GM15510 (cell line): Measurements from ENCODE around the gene RPA3.

Experiments used
- POLR2A ChIP-seq: IDR thresholded peaks from 3 replicates; pipeline ENCODE4 v1.6.1; 2011; ENCODE audit warnings: borderline replicate concordance; ENCODE audit not compliant: insufficient read length; ENCODE audit errors: extremely low read depth

The RPA3 gene

DNA sequence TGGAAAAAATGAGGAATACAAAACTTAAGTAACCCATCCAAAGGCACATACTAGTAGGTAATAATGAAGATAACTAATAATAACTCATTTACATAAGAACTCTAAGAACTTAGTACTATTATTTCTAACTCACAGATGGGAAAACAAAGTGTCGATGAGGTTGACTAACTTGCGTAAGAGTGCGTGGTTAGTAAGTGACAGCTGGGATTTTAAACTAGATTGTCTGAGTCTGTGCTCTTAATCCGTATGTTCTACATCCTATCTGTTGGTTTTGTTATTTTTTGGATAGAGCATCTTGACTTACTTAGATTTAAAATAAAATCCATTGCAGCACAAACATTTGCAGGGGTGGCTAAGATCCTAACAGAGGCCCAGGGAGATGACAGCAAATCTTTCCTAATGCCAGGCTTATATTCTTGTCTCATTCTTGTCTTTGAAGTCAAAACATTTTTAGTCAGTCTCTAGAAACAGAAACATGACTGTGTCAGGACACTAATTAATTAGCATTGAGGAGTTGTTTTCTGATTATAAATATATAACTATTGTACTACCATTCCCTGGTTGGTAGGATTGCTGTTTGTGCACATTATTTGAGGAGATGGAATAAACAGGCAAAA lies 11.7 kb downstream of the RPA3 start:
- TF ChIP-seq POLR2A, result no peak

- TF ChIP-seq POLR2A, result no peak
Measured at GRCh38 chr7:7706101-7706511, 12.3 kb downstream of the RPA3 start.

GRCh38 chr7:7705318-7705717 lies 13.1 kb downstream of the RPA3 start:
- no peak for TF ChIP-seq POLR2A

DNA sequence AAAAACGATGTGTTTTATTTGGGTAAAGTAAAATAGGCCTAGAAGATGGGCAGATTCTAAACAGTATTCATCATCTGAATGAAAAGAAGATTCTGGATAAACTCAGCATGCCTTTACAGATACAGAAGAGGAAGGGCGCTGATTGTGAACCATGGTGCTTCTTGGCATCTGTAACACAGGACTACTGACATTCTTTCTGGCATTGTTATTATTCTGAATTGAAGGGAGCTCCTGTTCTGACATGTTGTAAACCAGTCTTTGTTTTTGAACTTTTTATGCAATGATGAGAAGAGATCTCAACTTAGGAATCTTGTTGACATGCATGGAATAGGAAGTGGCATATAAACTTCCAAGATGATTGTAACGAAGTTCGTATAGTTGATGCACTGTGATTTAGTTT lies 13.5 kb downstream of the RPA3 start:
- no peak for TF ChIP-seq POLR2A

- no peak for TF ChIP-seq POLR2A
Measured at GRCh38 chr7:7703427-7703826, 15.0 kb downstream of the RPA3 start.

- no peak for TF ChIP-seq POLR2A
Measured at GRCh38 chr7:7702826-7703225, 15.6 kb downstream of the RPA3 start.

- no peak for TF ChIP-seq POLR2A
Measured at GRCh38 chr7:7701527-7701926, 16.9 kb downstream of the RPA3 start.

DNA sequence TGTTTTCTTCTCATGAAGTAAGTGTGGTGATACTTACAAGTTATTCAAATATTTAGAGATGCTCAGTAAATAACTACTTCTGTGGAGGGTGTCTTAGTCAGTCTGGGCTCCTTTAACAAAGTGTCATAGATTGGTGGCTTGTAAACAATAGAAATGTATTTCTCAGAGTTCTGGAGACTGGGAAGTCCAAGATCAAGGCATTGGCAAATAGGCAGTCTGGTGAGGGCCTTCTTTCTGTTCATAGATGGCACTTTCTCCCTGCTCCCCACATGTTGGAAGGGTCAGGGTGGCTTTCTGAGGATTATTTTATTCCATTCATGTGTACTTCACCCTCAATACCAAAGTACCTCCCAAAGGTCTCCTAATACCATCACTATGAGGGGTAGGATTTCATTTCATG lies 18.4 kb downstream of the RPA3 start:
- TF ChIP-seq POLR2A, result no peak

DNA sequence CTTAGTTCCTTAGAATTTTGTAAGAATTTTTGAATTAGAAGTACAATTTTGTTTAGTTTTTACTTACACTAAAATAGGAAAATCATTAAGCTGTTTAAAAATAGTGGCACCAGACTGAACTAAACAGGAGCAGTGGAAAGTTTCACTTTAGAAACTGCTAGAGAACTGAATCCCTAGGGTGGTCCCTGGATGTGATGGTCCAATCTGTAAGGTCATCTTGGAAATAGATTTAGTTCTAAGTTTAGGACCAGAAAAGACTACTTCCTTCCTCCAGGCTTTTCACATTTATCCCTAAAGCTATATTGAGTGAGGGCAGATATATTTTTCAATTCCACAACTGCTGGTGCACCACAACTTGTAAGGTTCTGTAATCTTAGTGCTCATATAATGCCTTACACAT lies 19.0 kb downstream of the RPA3 start:
- no peak for TF ChIP-seq POLR2A

DNA sequence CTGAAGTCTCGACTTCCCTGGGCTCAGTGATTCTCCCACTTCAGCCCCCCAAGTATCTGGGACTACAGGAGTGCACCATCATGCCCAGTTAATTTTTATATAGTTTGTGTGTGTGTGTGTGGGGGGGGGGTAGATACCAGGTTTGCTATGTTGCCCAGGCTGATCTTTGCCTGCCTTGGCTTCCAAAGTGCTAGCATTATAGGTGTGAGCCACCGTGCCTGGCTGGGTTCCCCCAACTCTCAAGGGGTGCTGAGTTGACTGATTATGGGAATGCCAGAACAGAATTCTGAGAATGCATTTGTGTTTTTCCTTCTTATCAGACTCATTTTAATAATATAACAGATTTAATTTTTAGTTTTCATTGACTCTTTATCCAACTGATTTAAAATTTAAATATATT lies 19.5 kb downstream of the RPA3 start:
- TF ChIP-seq POLR2A, result no peak

DNA sequence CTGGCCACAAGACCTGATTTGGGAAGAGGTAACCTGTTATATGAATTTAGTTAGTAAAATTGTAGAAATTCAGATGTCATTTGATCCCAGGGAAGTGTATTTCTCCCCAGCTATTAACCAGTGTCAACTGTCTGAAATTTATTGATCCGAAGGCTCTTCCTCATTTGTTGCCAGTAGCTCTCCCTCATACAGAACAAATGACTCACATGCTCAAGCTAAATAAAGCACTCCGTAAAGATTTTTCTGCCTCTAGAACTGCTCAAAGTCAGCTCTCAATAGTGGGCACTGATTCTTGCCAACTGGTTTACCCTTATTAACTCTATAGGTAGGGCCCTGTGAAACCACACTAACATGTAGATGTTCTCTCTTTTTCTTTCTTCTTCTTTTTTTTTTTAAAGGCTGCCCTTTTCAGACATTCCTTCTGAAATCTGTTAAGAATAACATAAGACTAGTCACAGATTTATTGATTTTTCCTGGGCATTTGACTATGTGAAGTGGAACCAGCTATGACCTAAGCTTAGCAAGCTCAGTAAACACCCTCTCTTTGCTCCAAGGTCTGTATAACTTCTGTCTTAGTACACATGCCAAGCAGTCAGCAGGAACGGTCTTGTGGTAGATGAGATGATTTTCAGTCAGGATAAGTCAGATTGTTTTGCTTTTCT lies 21.8 kb downstream of the RPA3 start:
- TF ChIP-seq POLR2A, result no peak

DNA sequence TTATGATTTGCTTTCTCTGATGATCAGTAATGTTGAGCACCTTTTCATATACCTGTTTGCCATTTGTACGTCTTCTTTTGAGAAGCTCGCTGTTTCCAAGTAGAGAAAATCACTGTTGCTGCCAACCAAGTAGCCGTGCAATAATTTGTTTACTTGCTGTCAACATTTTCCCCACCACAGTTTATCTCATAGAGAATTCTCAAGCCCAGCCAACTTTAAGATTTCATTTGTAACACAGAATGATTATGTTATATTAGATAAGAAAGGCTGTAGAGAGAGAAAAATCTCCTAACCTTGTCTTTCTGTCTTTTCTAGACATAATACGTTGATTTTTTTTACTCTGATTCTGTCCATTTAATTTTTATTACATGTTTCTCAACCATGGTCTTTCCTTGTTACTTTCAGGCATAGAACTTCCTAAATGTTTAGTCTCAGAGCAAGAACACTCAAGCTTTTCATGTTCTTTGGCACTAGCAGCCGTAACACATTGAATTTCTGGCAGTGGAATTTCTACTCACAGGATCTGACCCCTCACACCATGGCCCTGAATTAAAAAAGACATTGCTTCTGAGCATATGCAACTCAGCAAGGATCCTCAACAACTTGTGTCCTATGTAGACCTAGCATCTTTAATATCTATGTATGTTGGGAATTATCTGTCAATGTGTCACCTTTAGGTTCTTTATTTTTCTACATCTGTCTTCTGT lies 23.1 kb downstream of the RPA3 start:
- no peak for TF ChIP-seq POLR2A

DNA sequence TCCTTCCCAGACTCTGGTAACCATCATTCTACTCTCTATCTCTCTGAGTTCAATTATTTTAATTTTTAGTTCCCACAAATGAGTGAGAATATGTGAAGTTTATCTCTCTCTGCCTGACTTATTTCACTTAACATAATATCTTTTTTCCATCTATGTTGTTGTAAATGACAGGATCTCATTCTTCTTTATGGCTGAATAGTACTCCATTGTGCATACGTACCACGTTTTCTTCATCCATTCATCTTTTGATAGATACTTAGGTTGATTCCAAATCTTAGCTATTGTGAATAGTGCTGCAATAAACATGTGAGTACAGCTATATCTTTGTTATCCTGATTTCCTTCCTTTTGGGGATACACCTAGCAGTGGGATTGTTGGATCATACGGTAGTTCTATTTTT lies 23.9 kb downstream of the RPA3 start:
- TF ChIP-seq POLR2A, result no peak

DNA sequence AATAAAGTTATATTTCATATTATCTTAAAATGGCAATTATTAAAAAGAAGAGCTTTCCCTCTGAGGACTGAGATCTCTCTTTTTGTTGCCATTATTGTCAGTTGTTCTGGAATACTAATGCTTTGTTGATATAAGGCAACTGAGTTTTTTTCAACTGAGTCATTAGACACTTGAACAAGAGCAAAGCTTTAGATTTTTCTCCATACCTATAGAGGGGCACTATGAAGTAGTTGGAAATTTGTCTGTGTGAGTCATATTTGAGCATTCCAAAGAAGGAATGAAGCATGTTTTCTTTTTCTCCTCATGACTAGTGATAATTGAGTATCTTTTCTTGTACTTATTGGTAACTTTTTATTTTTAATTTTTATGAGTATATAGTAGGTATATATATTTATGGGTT lies 24.5 kb downstream of the RPA3 start:
- no peak for TF ChIP-seq POLR2A

- TF ChIP-seq POLR2A, result no peak
Measured at GRCh38 chr7:7688956-7689355, 29.5 kb downstream of the RPA3 start.

- no peak for TF ChIP-seq POLR2A
Measured at GRCh38 chr7:7688310-7688709, 30.1 kb downstream of the RPA3 start.

DNA sequence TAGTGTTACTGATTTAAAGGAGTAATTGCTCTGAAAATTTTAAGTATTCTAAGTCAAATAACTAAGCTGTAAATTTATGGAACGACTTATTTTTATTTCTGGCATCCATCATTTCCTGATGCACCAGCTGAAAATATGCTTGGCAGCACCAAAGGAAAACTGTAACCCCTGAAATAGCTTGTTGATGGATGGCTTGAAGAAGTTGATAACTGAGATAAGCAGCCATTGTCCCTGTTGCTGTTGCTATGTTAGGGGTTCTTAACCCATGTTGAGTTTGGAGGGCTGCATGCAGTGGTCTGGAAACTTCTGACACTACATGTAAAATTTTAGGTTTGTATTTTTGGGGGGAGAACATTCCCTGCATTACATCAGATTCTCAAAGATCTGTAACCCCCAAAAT lies 30.6 kb downstream of the RPA3 start:
- TF ChIP-seq POLR2A, result no peak

DNA sequence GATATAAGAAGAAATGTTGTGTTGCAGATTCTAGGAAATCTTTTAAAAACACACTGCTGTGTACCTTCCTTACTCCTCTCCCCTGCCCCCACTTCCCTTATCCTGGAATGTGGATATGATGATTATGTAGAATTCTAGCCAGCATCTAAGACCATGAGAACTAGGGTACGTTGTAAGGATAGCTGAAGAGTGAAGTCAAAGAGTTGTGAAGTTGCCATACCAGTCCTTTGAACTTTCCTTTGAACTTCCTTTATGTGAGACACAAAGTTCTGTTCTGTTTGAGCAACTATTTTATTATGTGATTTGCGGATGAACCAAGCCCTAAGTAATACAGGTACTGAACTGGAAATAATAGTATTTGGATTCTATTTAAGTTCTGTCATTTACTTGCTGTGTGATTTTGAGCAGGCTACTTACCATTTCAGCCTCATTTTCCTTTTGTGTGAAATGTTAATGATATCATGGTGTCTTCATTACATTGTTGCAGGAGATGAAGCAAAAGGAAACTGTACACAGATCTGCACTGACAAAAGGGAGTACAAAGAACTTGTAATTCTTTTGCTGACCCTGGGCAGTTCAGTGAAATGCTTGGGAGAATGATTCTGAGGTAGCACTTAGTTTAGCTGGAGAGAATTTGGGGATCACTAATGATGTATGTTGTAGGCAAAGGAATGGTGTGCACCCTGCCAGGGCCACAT lies 31.4 kb downstream of the RPA3 start:
- TF ChIP-seq POLR2A, result no peak
